K562 (cell line): ENCODE results near the gene NEU3. TPM values are rescaled to one million over a fixed set of nuclear protein-coding genes. Genes with fewer than 3 reads are reported as not detected.

ENCODE experiments used
- HDAC1 ChIP-seq, 2 experiments: fragments of 450-650 bp; IDR thresholded peaks; 2 replicates each; pipeline ENCODE4 v1.6.1; 2016 to 2017; ENCODE audit warnings: inconsistent platforms in 1 of 2, mild to moderate bottlenecking in 1 of 2, moderate library complexity in 1 of 2
- KDM4B ChIP-seq, 2 experiments: fragments of 450-650 bp in 1 of 2; sonication (generic) in 1 of 2; IDR thresholded peaks; 2 replicates each; pipeline ENCODE4 v1.6.1; 2016 to 2017; ENCODE audit warnings: borderline replicate concordance in 2 of 2, antibody characterized with exemption in 1 of 2, low read depth in 1 of 2, mild to moderate bottlenecking in 1 of 2
- LEF1 ChIP-seq: fragments of 450-650 bp; IDR thresholded peaks from 2 replicates; pipeline ENCODE4 v1.6.1; 2016; ENCODE audit warnings: mild to moderate bottlenecking
- MTA1 ChIP-seq: fragments of 450-650 bp; IDR thresholded peaks from 2 replicates; pipeline ENCODE4 v1.6.1; 2017; ENCODE audit warnings: borderline replicate concordance
- SIN3B ChIP-seq: fragments of 450-650 bp; IDR thresholded peaks from 2 replicates; pipeline ENCODE4 v1.6.1; 2017; ENCODE audit warnings: low read depth, mild to moderate bottlenecking, moderate library complexity
- ZNF311 ChIP-seq: fragments of 250-450 bp; sonication (Bioruptor Pico); IDR thresholded peaks from 2 replicates; pipeline ENCODE4 v1.4.0; 2020; ENCODE audit warnings: mild to moderate bottlenecking, moderate library complexity
- ZNF668 ChIP-seq: fragments of 250-450 bp; sonication (Bioruptor Pico); IDR thresholded peaks from 2 replicates; pipeline ENCODE4 v1.8.0; 2022; ENCODE audit warnings: mild to moderate bottlenecking, inconsistent platforms
- ZNF77 ChIP-seq: fragments of 250-450 bp; sonication (Bioruptor Pico); IDR thresholded peaks from 2 replicates; pipeline ENCODE4 v1.5.0; 2020
- polyA plus RNA-seq, 8 experiments: library from polyadenylated mRNA; depleted of rRNA in 4 of 8; stranded (reverse) in 5 of 8; unstranded in 3 of 8; fragments of >200 nt; fragmentation: Nextera tagmentation in 2 of 8; fragmentation: Illumina TruSeq in 1 of 8; extraction: Ambion mirVana in 2 of 8; extraction: Trizol in 1 of 8; gene quantifications; 2 replicates each; pipeline versions ENCODE4 v1.2.1 to v1.2.3, GENCODE V29; 2011 to 2014; ENCODE audit warnings: inconsistent platforms in 1 of 8, missing spikeins in 1 of 8
- total RNA-seq, 7 experiments: library from RNA; depleted of rRNA in 6 of 7; stranded (reverse); fragments of >200 nt in 6 of 7; fragmentation: Illumina TruSeq in 2 of 7; extraction: Trizol in 2 of 7; gene quantifications; 2 replicates each; pipeline versions ENCODE4 v1.2.1 to v1.2.3, GENCODE V29; 2011 to 2021; ENCODE audit warnings: low replicate concordance in 1 of 7
- TF ChIP-seq, protein P1 (sequence below), 2 experiments: fragments of 450-650 bp; formaldehyde crosslinking in 1 of 2; IDR thresholded peaks; 2 replicates each; pipeline versions ENCODE4 v1.4.0 to v1.6.1; 2014 to 2020; ENCODE audit warnings: mild to moderate bottlenecking in 2 of 2, borderline replicate concordance in 1 of 2, low read depth in 1 of 2
- TF ChIP-seq, protein P2 (sequence below): sonication (generic); formaldehyde crosslinking; IDR thresholded peaks from 2 replicates; pipeline ENCODE4 v1.8.1; 2023; ENCODE audit warnings: mild to moderate bottlenecking, missing genetic modification reagents
- TF ChIP-seq, protein P3 (sequence below): sonication (generic); formaldehyde crosslinking; IDR thresholded peaks from 2 replicates; pipeline ENCODE4 v1.8.0; 2022; ENCODE audit warnings: missing genetic modification reagents, mild to moderate bottlenecking, borderline replicate concordance
- TF ChIP-seq, protein P4 (sequence below): fragments of 250-450 bp; sonication (Bioruptor Pico); IDR thresholded peaks from 2 replicates; pipeline ENCODE4 v1.8.0; 2022; ENCODE audit warnings: inconsistent platforms

The NEU3 gene
- total and polyA plus RNA-seq, 9 of the 15 experiments (the other 6 are each of a cell fraction or from before 2014, with no cell fraction given), result 6.2 to 41.3 (median 31.1) TPM

DNA sequence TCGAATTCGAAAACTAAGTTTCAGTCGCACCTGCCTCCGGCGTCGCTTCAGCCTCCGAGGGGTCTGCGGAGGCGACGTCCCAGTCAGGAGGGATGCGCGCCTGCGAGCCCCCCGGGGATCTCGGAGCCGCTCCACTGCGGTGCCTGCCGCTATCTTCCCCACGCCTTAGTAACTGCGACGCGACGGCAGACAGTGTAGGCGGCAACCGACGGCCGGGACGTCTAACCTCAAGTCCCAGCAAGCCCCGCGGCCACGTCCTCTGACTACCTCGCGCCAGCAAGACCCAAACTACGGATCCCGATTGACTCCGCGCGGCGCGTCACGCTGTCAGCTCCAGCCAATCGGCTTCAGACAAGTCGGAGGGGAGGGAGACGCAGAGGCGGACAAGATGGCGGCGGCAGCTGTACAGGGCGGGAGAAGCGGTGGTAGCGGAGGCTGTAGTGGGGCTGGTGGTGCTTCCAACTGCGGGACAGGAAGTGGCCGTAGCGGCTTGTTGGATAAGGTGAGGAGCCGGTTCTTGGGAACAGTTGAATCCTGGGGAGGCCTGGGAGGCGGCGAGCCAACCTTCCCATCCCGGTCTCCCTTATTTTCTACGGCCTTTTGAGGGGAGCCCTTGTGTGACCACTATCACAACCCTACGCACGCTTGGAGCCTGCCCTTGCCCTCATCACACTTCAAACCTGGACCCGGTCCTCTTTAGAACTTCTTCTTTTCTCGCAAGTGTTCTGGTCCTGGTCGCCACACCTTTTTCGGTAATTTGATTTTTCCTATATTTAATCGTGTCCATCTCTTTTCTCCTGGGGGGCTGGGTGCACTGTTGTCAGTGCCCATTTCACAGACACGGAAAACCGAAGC, 39.6 kb upstream of the NEU3 start, which contains the start of the genes SPCS2 and XRRA1 (continued):
- TF ChIP-seq, protein P1, sequence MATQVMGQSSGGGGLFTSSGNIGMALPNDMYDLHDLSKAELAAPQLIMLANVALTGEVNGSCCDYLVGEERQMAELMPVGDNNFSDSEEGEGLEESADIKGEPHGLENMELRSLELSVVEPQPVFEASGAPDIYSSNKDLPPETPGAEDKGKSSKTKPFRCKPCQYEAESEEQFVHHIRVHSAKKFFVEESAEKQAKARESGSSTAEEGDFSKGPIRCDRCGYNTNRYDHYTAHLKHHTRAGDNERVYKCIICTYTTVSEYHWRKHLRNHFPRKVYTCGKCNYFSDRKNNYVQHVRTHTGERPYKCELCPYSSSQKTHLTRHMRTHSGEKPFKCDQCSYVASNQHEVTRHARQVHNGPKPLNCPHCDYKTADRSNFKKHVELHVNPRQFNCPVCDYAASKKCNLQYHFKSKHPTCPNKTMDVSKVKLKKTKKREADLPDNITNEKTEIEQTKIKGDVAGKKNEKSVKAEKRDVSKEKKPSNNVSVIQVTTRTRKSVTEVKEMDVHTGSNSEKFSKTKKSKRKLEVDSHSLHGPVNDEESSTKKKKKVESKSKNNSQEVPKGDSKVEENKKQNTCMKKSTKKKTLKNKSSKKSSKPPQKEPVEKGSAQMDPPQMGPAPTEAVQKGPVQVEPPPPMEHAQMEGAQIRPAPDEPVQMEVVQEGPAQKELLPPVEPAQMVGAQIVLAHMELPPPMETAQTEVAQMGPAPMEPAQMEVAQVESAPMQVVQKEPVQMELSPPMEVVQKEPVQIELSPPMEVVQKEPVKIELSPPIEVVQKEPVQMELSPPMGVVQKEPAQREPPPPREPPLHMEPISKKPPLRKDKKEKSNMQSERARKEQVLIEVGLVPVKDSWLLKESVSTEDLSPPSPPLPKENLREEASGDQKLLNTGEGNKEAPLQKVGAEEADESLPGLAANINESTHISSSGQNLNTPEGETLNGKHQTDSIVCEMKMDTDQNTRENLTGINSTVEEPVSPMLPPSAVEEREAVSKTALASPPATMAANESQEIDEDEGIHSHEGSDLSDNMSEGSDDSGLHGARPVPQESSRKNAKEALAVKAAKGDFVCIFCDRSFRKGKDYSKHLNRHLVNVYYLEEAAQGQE (IDR thresholded peaks at IDR 0.05; ENCODE audit: borderline replicate concordance), result peak; percentile 78
- TF ChIP-seq, protein P1 (CRISPR knock-in tag; IDR thresholded peaks at IDR 0.05; ENCODE audit: low read depth), result no peak
- TF ChIP-seq HDAC1 (IDR thresholded peaks at IDR 0.05), result peak in 1 of 2 experiments; percentile 75; a peak in 2 of 4 replicates
- TF ChIP-seq, protein P2, sequence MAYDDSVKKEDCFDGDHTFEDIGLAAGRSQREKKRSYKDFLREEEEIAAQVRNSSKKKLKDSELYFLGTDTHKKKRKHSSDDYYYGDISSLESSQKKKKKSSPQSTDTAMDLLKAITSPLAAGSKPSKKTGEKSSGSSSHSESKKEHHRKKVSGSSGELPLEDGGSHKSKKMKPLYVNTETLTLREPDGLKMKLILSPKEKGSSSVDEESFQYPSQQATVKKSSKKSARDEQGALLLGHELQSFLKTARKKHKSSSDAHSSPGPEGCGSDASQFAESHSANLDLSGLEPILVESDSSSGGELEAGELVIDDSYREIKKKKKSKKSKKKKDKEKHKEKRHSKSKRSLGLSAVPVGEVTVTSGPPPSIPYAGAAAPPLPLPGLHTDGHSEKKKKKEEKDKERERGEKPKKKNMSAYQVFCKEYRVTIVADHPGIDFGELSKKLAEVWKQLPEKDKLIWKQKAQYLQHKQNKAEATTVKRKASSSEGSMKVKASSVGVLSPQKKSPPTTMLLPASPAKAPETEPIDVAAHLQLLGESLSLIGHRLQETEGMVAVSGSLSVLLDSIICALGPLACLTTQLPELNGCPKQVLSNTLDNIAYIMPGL, result peak; percentile 31; the same call in 1 of the 2 replicates
- peak; percentile 67 for TF ChIP-seq SIN3B
- TF ChIP-seq, protein P3, sequence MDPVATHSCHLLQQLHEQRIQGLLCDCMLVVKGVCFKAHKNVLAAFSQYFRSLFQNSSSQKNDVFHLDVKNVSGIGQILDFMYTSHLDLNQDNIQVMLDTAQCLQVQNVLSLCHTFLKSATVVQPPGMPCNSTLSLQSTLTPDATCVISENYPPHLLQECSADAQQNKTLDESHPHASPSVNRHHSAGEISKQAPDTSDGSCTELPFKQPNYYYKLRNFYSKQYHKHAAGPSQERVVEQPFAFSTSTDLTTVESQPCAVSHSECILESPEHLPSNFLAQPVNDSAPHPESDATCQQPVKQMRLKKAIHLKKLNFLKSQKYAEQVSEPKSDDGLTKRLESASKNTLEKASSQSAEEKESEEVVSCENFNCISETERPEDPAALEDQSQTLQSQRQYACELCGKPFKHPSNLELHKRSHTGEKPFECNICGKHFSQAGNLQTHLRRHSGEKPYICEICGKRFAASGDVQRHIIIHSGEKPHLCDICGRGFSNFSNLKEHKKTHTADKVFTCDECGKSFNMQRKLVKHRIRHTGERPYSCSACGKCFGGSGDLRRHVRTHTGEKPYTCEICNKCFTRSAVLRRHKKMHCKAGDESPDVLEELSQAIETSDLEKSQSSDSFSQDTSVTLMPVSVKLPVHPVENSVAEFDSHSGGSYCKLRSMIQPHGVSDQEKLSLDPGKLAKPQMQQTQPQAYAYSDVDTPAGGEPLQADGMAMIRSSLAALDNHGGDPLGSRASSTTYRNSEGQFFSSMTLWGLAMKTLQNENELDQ (CRISPR knock-in tag), result no peak
- TF ChIP-seq ZNF77 (CRISPR knock-in tag), result no peak
- TF ChIP-seq MTA1, result peak; percentile 78; the same call in 1 of the 2 replicates
- no peak for TF ChIP-seq LEF1
- TF ChIP-seq KDM4B (IDR thresholded peaks at IDR 0.05; ENCODE audit: borderline replicate concordance in 2 of 2, low read depth in 1 of 2), result peak in 1 of 2 experiments; percentile 9; a peak in 1 of 4 replicates
- no peak for TF ChIP-seq ZNF311 (CRISPR knock-in tag)
- no peak for TF ChIP-seq ZNF668 (CRISPR knock-in tag)
- TF ChIP-seq, protein P4, sequence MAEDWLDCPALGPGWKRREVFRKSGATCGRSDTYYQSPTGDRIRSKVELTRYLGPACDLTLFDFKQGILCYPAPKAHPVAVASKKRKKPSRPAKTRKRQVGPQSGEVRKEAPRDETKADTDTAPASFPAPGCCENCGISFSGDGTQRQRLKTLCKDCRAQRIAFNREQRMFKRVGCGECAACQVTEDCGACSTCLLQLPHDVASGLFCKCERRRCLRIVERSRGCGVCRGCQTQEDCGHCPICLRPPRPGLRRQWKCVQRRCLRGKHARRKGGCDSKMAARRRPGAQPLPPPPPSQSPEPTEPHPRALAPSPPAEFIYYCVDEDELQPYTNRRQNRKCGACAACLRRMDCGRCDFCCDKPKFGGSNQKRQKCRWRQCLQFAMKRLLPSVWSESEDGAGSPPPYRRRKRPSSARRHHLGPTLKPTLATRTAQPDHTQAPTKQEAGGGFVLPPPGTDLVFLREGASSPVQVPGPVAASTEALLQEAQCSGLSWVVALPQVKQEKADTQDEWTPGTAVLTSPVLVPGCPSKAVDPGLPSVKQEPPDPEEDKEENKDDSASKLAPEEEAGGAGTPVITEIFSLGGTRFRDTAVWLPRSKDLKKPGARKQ, result no peak
